Retina (tissue), 1 donor: ENCODE data around the gene PRKN.

Source experiments
- DNase-seq: peaks from one replicate; pipeline ENCODE4 v3.0.0-alpha.2; 2016

The PRKN gene

DNA sequence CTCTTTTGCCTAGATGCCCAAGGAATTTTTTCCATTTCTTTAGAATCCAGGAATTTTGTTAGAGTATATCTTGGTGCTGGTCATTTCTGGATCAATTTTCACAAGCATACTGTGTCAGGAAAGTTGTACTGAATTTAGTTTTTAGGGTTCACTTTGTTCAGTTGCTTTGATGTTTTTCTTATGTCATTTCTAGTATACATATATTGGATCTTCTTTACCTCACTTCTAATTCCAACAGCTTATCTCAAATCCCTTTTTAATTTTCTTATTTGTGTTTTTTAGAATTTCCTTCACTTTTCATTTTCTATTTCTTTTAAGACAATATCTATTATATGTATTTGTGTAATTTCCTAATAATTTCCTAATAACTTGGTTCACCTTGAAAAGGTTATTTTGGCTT, 1172.7 kb downstream of the PRKN start:
- no peak for DNase-seq

DNA sequence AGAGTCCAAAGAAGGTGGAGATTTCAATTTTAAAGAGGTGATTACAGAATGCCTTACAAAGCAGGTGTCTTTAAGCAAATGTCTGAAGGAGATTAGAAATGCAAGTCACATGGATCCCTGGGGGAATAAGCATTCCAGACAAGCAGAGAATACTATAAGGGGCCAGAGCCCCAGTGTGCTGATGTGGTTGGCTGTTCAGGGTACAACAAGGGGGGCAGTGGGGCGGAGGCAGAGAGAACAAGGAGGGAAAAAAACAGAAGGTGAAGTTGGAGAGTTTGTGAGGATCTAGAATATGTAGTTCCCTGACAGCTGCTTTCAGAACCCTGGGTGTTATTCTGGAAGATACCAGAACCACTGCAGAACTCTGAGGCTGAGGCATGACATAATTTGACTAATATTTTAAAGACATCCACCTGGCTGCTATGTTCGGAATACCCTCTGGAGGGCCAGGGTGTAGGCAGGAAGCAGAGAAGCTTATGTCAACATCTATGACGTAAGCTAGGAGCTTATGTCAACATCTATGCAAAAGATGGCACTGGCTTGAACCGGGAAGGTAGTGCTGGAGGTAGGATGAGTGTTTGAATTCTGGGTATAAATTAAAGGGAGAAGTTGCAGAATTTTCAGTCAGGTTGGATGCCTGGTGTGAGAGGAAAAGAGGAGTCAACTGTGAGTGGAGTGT, 1177.5 kb downstream of the PRKN start:
- no peak for DNase-seq

DNA sequence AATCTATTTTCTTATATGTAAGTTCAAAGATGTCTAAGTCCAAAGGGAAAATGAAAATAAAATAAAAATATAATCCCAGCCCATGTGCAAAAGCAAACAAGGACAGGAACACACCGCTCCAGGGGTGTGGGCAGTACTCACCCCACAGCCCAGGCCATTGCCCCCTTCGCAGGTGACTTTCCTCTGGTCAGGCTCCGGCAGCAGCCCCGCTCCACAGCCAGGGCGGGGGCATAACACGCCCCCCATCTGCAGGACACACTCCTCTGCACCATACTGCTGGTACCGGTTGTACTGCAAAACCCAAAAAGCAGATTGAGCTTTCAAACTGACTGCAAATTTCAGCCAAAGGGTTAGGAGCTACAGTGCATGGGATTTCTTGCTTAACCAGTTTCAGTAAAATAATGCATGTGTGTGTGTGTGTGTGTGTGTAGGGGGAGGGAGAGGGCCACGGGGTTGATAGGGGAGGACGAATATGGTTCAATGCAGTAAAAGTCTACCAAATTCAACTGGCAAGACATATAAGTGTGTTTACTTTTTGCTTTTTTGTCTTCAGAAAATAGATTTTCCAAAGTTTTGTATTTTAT, 1178.8 kb downstream of the PRKN start:
- DNase-seq: no peak

DNA sequence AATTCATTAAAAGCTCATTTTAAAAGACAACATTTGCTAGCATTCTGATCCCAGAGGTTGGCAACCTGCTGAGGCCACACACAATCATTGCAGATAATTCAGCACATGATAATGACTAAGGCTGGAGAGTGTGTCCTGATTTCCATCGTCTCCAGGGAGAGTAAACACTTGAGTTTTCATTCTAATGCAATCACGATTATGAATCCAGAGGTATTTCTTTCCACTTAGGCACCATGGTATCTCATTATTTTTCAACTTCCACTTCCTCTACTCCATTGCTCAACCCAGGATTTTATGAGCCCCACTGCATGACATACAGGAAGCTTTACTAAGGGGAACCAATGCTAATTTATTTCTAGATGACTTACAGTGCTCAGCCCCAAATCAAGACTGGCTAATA, 1179.9 kb downstream of the PRKN start:
- no peak for DNase-seq

DNA sequence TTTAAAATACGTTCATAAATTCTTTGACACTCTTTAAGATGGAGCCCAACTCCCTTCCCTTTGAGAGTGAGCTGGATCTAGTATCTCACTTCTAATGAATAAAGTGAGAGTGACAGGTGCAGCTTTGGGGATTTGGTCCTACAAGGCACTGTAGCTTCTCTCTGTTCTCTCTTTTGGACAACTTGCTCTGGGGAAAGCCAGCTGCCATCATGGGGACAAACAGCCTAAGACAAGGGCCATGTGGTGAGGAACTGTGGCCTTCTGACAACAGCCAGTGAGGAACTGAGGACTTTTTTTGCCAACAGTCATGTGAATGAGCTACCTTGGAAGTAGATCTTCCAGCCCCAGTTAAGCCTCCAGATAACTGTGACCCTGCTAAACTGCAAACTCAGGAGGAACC, 1180.9 kb downstream of the PRKN start:
- DNase-seq: no peak

DNA sequence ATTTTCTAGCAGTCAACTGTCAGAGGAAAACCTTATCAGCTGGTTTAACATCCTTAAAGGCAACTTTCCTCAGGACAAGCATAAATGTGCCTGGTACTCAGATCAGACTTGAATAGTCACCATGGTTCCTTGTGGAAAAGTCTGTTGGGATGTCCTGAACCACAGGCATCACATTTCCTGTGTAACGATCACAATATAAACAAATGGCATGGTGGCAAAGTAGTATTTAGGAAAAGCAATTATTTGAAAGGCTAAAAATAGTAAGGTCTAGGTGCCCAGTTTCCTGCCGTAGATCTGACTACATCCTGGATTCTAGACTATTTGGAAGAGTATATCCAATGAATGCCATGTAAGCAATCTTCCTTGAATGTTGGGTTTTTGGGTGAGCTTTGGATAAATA, 1181.8 kb downstream of the PRKN start:
- no peak for DNase-seq

DNA sequence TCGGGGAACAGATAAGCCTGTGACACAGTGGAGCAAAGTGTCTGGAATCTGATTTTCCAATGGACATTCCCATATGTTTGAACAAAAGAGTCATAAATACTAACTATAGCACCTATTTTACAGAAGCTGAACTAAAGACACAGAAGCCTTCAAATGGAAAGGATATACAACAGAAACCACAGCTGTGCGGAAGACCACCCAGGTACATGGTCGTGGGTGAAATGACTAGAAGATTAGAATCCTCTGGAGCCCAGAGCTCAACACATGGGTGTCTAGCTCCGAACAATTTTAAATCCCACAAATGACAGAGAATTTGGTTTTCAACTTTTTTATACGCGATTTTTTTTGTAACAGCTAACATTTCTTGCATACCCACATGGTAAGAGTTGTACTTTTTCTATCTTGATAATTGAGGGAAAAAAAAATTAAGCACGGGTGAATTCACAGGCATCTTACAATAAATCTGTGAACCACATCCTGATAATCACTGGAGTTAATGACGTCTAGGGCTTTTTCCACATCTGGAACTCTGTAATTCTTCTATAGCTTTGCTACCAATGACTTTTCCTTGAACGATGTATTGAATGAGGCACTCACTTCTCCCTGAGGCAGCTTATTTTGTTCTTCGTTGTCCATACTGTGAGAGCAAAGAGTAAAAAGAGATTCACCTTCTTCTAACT, 1182.6 kb downstream of the PRKN start:
- DNase-seq: no peak

DNA sequence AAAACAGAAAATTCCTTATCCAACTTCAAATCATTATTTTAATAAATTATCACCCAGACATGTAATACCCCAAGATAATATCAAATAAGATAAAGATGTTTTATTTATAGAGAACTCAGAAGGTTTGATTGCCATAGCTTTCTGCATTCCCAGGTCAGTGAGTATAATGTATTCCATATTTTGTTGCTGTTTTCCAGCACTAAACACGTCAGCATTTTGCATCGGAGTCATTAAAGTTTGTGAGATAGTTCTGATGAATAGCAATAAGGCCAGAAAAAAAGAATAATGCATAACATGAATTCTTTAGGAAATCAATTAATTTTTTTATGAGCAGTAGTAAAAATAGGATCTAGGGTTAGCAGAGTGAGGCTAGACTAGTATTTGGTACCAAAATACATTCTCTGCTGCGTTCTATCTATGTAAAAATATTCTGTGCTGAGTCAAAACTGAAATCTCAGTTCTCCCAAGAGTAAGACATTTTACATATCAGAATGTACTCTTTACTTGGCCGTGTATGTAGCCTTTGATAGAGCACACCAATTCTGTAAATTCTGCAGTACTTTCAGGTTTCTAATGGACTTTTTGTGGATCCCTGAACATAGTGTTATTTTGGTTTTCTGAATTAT, 1183.8 kb downstream of the PRKN start:
- no peak for DNase-seq

DNA sequence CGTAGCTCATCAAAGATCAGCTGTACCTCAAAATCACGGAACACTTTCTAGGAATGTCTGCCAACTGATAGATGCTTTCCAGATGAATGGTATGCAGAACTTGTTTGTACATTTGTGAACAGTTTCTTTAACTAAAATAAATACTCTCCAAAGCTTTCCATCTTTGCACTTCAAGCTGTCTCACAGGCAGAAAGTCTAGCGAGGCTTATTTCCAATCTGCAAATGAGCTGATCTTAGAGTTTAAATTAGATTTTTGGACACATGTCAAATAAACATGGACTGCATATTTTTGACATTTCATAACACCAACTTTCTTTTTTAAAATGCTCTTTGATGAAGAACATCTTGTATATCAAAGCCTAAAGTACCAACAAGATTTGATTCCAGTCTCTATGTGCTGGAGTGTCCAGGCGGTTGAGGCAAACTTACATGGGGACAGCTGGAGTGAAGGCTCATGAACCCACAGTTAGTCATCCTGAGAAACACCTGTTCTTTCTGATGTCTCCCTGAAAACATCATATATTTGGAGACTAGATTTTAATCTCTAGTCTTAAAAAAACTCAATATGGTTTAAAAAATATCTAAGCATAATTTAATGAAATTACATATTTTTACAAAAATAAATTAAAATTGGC, 1185.1 kb downstream of the PRKN start:
- DNase-seq: no peak

DNA sequence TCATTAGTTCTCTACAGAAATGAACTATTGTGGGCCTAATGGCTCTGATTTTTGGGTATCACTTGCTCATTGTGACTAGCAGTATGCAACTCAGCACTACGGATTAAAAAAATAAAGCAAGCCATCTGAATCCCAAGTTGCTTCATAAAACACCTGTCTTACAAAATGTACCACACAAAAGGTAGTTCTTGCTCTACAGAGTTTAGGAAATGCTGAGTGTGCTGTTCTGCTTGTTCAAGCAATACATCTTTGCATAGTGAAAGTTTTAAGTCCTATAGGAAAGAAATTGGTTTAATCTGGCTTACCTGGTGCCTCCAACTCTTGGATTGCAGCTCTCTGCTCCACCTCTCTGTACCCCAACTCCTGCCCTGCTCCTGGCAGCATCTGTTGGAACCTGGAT, 1187.0 kb downstream of the PRKN start:
- DNase-seq: no peak

DNA sequence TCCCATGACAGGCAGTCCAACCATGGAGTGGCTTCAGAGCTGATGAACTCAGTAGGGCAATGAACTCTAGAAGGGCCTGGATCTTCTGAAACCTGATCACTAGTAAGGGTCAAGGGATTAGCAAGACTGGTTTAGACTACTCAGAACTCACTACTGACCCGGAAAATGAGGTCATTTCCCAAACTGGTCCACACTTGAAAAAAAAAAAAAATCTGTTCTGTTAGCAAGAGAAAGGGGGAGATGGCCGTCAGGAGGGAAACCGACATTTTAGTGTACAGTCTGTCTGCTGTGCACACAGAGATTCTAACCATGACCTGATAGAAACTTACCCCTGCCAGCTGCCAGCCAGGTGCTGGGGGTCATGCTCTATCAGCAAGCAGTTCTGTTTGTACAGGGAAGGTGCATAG, 1191.3 kb downstream of the PRKN start:
- no peak for DNase-seq

DNA sequence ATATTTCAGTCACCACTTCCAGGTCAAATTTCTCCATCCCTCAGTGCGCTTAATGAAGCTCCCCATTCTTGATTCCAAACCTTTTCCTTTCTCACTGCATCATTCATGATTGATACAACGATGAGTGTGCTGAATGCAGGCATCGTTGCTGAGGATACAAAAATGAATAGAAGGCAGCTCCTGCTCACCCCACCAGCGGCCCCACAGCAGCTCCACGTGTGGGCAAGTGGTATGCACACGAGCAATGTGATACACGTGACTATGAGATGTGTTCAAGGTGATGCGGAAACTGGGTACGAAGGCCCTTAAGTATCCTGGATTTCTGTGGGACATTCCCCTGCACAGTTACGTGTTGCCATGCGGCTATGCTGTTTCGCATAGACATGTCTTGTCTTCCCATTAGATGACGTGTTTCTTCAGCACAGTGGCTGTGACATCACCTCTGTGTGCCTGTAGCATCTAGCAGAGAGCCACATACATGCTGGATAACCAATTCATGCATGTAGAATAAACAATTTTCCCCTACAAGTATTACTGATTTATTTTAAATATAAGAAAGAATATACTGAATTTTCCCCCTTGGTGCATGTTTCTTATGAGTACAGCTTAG, 1193.2 kb downstream of the PRKN start:
- no peak for DNase-seq

DNA sequence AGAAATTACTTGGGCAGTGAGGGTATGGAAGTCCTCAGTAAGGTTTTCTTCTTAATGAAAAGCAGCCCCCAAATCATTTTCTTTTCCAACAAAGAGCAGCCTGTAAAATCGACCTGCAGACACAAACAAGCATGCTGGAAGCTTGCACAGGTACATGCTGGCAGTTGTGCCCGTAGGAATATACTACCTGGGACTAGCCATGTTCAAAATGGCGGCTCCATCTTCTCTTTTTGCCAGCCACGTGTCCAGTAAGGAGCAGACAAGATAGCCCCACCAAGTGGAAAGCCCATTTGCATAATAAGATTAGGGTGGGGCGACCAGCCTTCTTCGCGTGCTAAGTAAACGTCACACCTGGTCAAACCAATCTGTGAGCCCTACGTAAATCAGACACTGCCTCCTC, 1194.3 kb downstream of the PRKN start:
- DNase-seq: no peak

DNA sequence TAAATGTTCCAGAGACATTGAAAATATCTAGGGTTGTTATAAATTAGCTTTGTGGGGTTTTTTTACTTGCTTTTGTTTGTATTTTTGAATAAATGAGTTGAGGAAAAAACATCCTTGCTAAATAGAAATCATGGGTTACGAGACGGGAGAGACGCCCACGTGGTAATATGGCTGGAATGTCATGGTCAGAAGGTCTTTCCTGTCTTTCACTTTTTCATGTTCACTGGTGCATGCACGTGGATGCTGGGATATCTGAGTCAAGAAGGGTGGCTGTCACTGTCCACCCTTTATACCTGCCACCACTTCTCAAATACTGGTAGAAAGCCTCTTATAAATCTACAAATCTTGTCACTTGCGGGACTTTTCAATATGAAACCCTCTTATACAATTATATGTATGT, 1195.0 kb downstream of the PRKN start:
- no peak for DNase-seq

DNA sequence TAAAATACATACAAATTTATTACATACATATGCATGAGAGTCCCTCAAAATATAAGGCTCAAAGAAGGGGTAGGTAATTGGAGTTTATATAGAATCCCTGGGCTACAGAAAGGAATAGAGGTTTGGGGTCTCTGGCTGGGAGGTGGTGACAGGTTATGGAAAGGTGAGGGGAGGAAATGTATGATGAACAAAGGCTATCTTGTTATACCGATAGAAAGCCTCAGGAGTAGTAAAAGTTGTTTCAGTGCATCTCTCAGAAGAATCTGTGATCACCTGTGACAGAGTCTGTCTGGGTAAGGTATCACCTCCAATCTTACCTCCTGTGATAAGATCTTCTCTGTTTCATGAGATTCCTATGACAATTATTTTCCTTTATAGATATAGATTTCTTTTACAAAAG, 1200.8 kb downstream of the PRKN start:
- no peak for DNase-seq

DNA sequence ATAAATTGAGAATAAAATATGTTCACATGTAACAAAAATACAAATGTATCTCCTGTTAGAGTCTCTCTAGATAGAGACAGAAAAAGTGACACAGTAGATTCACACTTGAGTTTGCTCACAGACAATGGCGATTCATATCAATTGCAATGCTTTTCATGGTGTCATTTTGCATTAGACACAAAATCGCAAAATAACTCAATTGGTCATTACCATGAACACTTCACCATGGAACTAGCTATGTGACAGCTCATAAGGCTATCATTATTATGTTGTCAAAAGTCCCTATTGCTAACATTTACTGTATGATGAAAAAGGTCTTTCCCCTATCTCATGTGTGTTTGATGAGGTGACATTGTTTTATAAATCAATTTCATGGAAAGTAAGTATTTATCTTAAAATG, 1204.2 kb downstream of the PRKN start:
- peak; percentile 65 for DNase-seq

DNA sequence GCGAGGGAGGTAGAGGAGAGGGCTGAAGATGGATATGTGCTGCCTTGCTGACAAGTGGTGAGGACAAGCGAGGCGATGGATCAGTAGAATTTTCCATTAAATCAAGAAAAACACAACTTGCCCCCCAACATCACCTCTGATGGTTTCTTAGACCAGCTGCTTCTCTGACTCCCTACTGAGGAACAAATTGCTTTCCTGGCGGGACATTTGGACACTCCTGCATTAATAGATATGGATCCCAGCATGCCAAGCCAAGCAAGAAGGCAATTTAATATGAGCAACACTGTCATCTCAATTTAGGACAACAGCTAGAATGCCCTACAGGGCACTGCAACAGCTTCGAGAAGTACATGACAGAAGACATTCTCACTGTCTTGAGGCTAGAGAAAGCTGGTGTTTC, 1205.3 kb downstream of the PRKN start:
- peak; percentile 83 for DNase-seq

DNA sequence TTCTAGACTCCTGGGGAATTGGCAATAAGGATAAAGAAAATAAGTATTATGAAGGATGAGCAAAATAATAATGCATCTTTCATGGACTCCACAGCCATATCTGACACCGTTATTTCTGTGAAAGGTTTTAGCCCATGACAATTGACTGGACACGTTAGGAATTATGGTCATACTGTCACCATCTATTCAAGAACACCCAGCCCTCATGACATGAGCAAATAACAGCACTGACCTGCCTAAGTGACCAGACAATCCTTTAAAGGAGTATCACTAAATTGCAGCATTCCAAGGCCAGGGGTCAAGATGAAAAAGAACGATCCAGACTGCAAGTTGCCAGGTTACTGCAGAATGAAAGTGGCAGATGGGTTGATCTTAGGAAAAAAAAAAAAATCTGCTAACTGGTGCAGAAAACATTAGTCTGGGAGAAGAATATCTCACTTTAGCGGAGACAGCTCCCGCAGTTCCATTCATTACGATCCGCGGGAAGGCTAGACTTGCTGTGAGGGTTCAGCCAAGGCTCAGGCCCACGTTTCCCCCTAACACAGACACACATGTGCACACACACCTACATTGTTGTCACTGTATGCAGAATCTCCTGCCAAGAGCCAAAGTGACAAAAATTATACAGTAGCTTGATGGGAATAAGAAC, 1216.0 kb downstream of the PRKN start:
- peak; percentile 80 for DNase-seq

DNA sequence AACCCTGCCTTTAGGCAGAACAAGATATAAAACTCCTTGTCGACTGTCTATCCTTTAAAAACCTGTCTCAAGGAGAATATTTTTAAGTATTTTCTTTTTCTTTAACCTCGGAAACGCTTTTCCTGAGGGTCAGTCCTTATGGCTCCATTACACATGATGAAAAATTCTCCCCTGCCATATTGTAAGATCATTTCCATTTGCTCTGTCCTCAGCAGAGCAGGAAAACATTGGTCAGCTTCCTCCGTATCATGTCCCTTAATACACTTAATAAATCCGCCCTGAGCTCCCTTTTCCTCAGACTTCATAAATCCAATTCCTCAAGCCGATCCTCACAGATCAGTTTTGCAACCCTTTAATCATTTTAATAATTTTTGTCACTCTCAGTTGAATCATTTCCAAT, 1219.2 kb downstream of the PRKN start:
- DNase-seq: no peak

DNA sequence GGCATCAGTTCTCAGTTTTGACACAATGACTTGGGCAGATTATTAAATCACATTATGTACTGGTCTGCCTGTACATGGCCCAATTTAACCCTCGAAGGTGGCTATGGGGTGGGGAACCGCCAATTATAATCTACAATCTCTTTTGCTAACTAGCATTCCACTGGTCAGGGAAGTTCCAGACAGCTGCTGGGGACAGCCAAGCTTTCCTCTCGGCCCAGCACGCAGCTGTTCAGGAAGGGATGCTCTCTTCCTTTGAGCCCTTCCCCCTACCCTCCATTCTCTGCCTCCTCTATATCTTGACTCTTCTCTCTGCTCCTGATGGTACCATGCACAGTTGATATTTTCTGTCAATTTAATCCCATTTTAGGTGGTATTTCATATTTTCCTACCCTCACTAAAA, 1220.2 kb downstream of the PRKN start:
- DNase-seq: no peak

DNA sequence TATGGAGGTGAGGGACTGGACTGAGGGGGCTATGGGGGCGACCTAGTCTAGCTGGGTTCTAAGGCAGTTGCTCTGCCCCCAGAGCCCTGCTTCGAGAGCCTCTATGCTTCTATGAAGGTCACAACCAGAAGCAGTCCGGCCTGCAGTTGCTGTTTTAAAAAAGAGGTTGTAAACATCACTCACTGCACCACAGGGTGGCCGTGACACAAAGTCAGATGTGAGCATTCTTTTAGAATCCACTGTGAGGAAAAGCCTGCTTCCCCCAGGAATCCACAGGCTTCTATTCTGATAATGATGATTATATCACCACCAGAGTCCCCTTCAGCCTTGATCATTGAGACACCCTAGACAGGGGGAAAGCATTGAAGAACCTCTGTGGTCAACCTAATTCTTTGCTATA, 1224.0 kb downstream of the PRKN start:
- no peak for DNase-seq

DNA sequence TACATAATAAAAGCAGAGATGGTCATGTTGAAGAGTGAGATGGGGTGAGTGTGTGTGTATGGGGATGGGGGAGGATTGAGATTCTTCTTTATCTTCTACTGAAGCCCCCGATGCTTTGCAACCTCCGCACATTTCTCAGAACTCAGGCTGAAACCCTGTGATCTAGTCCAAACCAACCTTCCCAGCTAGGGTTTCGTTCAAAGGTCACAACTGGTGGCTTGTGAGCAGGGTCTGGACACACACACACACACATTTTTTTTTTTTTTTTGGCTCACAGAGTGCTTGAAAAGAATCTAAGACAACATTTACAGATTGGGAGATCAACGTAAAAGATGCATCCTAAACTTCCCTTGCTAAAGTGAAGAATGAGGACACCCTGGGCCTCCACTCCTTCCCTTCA, 1228.7 kb downstream of the PRKN start:
- DNase-seq: no peak

DNA sequence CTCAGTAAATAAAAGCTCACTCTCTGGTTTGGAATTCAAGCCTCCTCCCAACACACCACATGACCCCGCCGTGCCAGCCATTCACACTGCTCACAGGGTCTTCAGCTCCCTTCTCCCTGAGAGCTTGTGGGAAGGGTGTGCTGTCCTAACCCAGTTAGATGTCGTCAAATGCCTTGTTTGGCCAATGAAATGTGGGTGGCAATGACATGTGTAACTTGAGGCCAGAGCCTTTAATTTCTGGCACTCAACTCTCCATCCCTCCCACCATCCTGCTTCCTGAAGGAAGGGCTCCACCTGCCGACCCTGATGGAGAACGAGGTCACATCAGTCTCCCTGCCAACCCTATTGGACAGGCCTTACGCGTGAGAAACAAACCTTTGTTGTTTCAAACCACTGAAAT, 1229.2 kb downstream of the PRKN start:
- peak; percentile 50 for DNase-seq
